H9 (cell line): ENCODE measurements around the gene PCYT1A. TPM values are rescaled to one million over a fixed set of nuclear protein-coding genes. Genes with fewer than 3 reads are reported as not detected.
"Not testable (repeated sequence)": the region's sequence is repeated elsewhere in the genome, so short reads cannot be mapped to it uniquely, and the experiment has no call there.

Source experiments
- DNase-seq: peaks from one replicate; pipeline ENCODE4 v3.0.0-alpha.2; 2017
- H2AFZ ChIP-seq: one replicate; pipeline ENCODE4 v1.6.1; 2013; ENCODE audit warnings: mild to moderate bottlenecking, low read length, control low read depth, moderate library complexity
- H2AK5ac ChIP-seq: 2 replicates; pipeline ENCODE4 v1.6.1; 2013; ENCODE audit warnings: low read length, control low read depth, mixed read lengths; ENCODE audit not compliant: insufficient read length
- H2BK120ac ChIP-seq: one replicate; pipeline ENCODE4 v1.6.1; 2013; ENCODE audit warnings: low read depth, mild to moderate bottlenecking, low read length, control low read depth, inconsistent platforms; ENCODE audit not compliant: poor library complexity, severe bottlenecking
- H2BK12ac ChIP-seq: 2 replicates; pipeline ENCODE4 v1.6.1; 2013; ENCODE audit warnings: low read length, control low read depth, mixed read lengths, low read depth; ENCODE audit not compliant: insufficient read length
- H2BK15ac ChIP-seq: 2 replicates; pipeline ENCODE4 v1.6.1; 2013; ENCODE audit warnings: low read depth, low read length, control low read depth
- H2BK20ac ChIP-seq: one replicate; pipeline ENCODE4 v1.6.1; 2013; ENCODE audit warnings: low read depth, mild to moderate bottlenecking, low read length, control low read depth, inconsistent platforms; ENCODE audit not compliant: poor library complexity, severe bottlenecking
- H2BK5ac ChIP-seq: 2 replicates; pipeline ENCODE4 v1.6.1; 2013; ENCODE audit warnings: low read length, control low read depth, mixed read lengths; ENCODE audit not compliant: insufficient read length
- H3K14ac ChIP-seq: 2 replicates; pipeline ENCODE4 v1.6.1; 2013; ENCODE audit warnings: low read length, control low read depth; ENCODE audit not compliant: insufficient read depth
- H3K18ac ChIP-seq: 2 replicates; pipeline ENCODE4 v1.6.1; 2013; ENCODE audit warnings: low read depth, mild to moderate bottlenecking, mixed read lengths, low read length, control low read depth; ENCODE audit not compliant: insufficient read length
- H3K23ac ChIP-seq: 2 replicates; pipeline ENCODE4 v1.6.1; 2013; ENCODE audit warnings: low read length, control low read depth, mixed read lengths, low read depth; ENCODE audit not compliant: insufficient read length
- H3K23me2 ChIP-seq: 2 replicates; pipeline ENCODE4 v1.6.1; 2013; ENCODE audit warnings: low read depth, mild to moderate bottlenecking, mixed read lengths, low read length, control low read depth; ENCODE audit not compliant: insufficient read length, poor library complexity, severe bottlenecking
- H3K27ac ChIP-seq: 2 replicates; pipeline ENCODE4 v1.5.1; 2013; ENCODE audit warnings: low read length, control low read depth, mixed read lengths, low read depth; ENCODE audit not compliant: insufficient read length
- H3K27me3 ChIP-seq: 2 replicates; pipeline ENCODE4 v1.6.1; 2013; ENCODE audit warnings: low read length, control low read depth, inconsistent platforms; ENCODE audit not compliant: insufficient read depth
- H3K4ac ChIP-seq: 2 replicates; pipeline ENCODE4 v1.6.1; 2013; ENCODE audit warnings: low read depth, mild to moderate bottlenecking, control low read depth, inconsistent platforms, low read length, moderate library complexity
- H3K4me1 ChIP-seq: 2 replicates; pipeline ENCODE4 v1.6.1; 2013; ENCODE audit warnings: low read length, control low read depth, inconsistent platforms; ENCODE audit not compliant: insufficient read depth
- H3K4me2 ChIP-seq: 2 replicates; pipeline ENCODE4 v1.6.1; 2013; ENCODE audit warnings: low read length, control low read depth, mixed read lengths; ENCODE audit not compliant: insufficient read length, insufficient read depth
- H3K56ac ChIP-seq: 2 replicates; pipeline ENCODE4 v1.6.1; 2013; ENCODE audit warnings: low read depth, mild to moderate bottlenecking, mixed read lengths, low read length, control low read depth; ENCODE audit not compliant: insufficient read length
- H3K79me1 ChIP-seq: 2 replicates; pipeline ENCODE4 v1.6.1; 2013; ENCODE audit warnings: low read depth, mild to moderate bottlenecking, moderate library complexity, low read length, control low read depth, inconsistent platforms; ENCODE audit not compliant: insufficient read depth, poor library complexity, severe bottlenecking
- H3K79me2 ChIP-seq: 2 replicates; pipeline ENCODE4 v1.6.1; 2013; ENCODE audit warnings: low read length, control low read depth, inconsistent platforms; ENCODE audit not compliant: insufficient read depth
- H3K9ac ChIP-seq: 2 replicates; pipeline ENCODE4 v1.6.1; 2013; ENCODE audit warnings: low read length, control low read depth, mixed read lengths; ENCODE audit not compliant: insufficient read length; ENCODE audit errors: extremely low read depth
- H3K9me3 ChIP-seq: one replicate; pipeline ENCODE4 v1.6.1; 2013; ENCODE audit warnings: low read depth, low read length, inconsistent platforms; ENCODE audit not compliant: control insufficient read depth
- H3T11ph ChIP-seq: one replicate; pipeline ENCODE4 v1.6.1; 2013; ENCODE audit warnings: mild to moderate bottlenecking, low read length, control low read depth, inconsistent platforms
- H4K20me1 ChIP-seq: one replicate; pipeline ENCODE4 v1.6.1; 2013; ENCODE audit not compliant: control insufficient read depth, insufficient read length, insufficient read depth
- H4K5ac ChIP-seq: 2 replicates; pipeline ENCODE4 v1.6.1; 2013; ENCODE audit warnings: low read depth, mild to moderate bottlenecking, mixed read lengths, low read length, control low read depth; ENCODE audit not compliant: insufficient read length
- H4K8ac ChIP-seq: replicated peaks from 2 replicates; pipeline ENCODE4 v1.6.1; 2013; ENCODE audit warnings: low read length, control low read depth, mixed read lengths, low read depth; ENCODE audit not compliant: insufficient read length
- H4K91ac ChIP-seq: 2 replicates; pipeline ENCODE4 v1.6.1; 2013; ENCODE audit warnings: low read depth, mild to moderate bottlenecking, moderate library complexity, mixed read lengths, low read length, control low read depth; ENCODE audit not compliant: insufficient read length
- H3K27ac Mint-ChIP-seq, 3 experiments: 2 replicates in 2 of 3; 3 replicates in 1 of 3; pipeline ENCODE4 v1.8.0; 2020 to 2021; ENCODE audit warnings: mixed read lengths in 3 of 3, mild to moderate bottlenecking in 1 of 3, moderate library complexity in 1 of 3
- H3K27me3 Mint-ChIP-seq: 2 replicates; pipeline ENCODE4 v1.8.0; 2021; ENCODE audit warnings: low read depth, mild to moderate bottlenecking, moderate library complexity, mixed read lengths
- H3K36me3 Mint-ChIP-seq, 3 experiments: 2 replicates in 2 of 3; 3 replicates in 1 of 3; pipeline ENCODE4 v1.8.0; 2020 to 2021; ENCODE audit warnings: low read depth in 3 of 3, mixed read lengths in 3 of 3; ENCODE audit not compliant: insufficient read depth in 1 of 3
- H3K4me1 Mint-ChIP-seq, 2 experiments: 2 replicates each; pipeline ENCODE4 v1.8.0; 2020; ENCODE audit warnings: mixed read lengths in 2 of 2
- H3K4me3 Mint-ChIP-seq, 2 experiments: 2 replicates in 1 of 2; 3 replicates in 1 of 2; pipeline ENCODE4 v1.8.0; 2020 to 2021; ENCODE audit warnings: mild to moderate bottlenecking in 2 of 2, mixed read lengths in 2 of 2, moderate library complexity in 1 of 2
- H3K9me3 Mint-ChIP-seq, 2 experiments: 2 replicates in 1 of 2; 3 replicates in 1 of 2; pipeline ENCODE4 v1.8.0; 2020; ENCODE audit warnings: mild to moderate bottlenecking in 2 of 2, mixed read lengths in 2 of 2, moderate library complexity in 1 of 2
- WGBS: extraction: QIAGEN DNeasy Blood & Tissue Kit; methylation state at CpG from one replicate; pipeline ENCODE4 v1.1.7; 2013; ENCODE audit warnings: missing lambda C conversion rate, low lambda C conversion rate, mixed read lengths; ENCODE audit not compliant: insufficient read length; ENCODE audit errors: extremely low coverage; 5-methylcytosine and 5-hydroxymethylcytosine counted together
- total RNA-seq: library from RNA; stranded (reverse); gene quantifications from 2 replicates; pipeline ENCODE4 v1.2.1, GENCODE V29; 2021

Gene PCYT1A
- total RNA-seq, 1 experiment from 2014 or later = 31.6 TPM

GRCh38 chr3:196209944-196210672, 77.4 kb downstream of the PCYT1A start:
- H3K27ac ChIP-seq, H3K4ac ChIP-seq, H3K36me3 Mint-ChIP-seq, H3K9ac ChIP-seq, H3K14ac ChIP-seq, H3K18ac ChIP-seq, H3K79me2 ChIP-seq, H2BK12ac ChIP-seq, DNase-seq, H3K4me3 Mint-ChIP-seq, H3K9me3 Mint-ChIP-seq, H3K9me3 ChIP-seq, H3K27ac Mint-ChIP-seq, H3K56ac ChIP-seq, H2BK120ac ChIP-seq, H3K23ac ChIP-seq, H3K27me3 ChIP-seq, H2AFZ ChIP-seq, H4K8ac ChIP-seq, H2BK5ac ChIP-seq, H4K5ac ChIP-seq, H3K4me1 ChIP-seq, H2AK5ac ChIP-seq, H3K23me2 ChIP-seq, H2BK15ac ChIP-seq, H3K79me1 ChIP-seq, H3K4me2 ChIP-seq, H4K20me1 ChIP-seq, H3T11ph ChIP-seq, H2BK20ac ChIP-seq, H4K91ac ChIP-seq: not testable (repeated sequence)
- Mint-ChIP-seq H3K4me1 (peaks cover 7 to 28% of the 10 kb centered on the region in 2 experiments), H3K27me3 (peaks cover 16% of the 10 kb centered on the region)
- WGBS = no CpG with 5 or more reads among the region's 11 CpGs
